HG03060 (cell line): ENCODE measurements around the gene FAM181A.

Experiments
- ATAC-seq: cut with Tn5 transposase; IDR thresholded peaks from one replicate; pipeline ENCODE4 v1.9.1; 2021; ENCODE audit warnings: low read depth, moderate number of reproducible peaks; ENCODE audit not compliant: unreplicated experiment

FAM181A gene

DNA sequence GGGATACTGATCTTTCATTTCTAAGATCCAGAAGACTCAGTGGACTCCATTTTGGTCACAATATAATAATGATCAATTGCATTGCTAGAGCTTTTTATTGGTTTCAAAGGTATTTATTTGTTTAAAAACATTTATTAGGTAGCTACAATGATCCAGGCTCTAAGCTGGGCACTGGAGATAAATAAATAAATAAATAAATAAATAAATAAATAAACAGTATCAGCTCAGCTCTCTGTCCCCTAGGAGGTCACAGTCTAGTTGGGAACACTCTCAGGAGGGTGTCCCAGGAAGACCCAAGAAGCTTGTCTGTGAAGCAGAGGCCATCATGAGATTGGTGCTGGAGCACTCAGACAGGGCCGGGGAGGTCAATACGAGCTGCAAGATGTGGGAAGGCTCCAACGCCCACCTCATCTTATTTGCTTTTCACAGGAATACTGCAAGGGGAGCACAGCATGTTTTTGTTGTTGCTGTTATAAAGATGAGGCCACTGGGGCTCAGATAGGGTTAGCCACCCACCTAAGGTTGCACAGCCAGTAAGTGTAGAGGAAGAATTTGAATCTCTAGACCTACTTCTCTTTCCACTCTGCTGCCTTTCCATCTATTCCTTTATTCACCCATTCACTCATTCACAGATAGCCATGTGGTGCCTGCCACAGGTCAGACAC is 33.8 kb downstream of the FAM181A start:
- ATAC-seq, result no peak

- ATAC-seq, result no peak
Observed at GRCh38 chr14:93961620-93962019, 34.5 kb downstream of the FAM181A start.

DNA sequence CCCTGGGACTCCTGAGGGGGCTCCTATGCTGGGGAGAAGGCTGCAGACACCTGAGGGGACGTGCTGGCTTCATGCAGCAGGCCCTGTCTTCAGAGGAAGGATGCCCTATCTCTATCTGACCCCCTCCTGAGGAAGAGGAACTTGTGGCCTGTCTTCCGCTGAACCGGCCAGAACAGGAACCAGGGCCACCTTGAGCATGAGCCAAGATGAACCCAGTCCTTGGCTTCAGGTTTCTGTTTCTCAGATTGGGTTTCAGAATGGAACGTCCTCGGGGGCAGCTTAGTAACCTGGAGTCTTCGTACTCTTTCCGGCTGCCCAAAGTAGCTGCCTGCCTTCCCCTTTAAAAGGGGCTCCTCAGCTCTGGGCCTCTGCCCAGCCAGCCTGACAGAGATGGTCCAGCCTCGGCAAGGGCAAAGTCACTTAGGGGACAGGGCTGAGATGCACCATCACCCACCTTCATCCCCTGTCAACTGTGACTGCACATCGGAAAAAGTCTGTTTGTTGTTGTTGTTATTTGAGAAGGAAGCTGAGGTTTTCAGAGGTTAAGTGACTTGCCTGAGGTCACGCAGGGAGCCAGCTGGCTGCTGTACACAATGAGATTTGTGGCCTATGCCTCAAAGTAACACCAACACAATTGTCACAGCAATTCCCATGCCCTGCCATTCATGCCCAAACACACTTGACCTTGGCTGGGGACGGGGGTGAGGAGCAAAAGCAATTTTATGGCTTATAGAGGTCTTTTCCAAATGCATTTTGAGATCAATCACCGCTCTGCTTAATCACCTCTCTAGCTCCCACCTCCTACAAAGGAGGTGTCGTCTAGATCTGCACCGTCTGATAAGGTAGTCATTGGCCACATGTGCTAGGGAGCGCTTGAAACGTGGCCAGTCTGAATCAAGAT is 35.8 kb downstream of the FAM181A start:
- peak; percentile 42 for ATAC-seq

DNA sequence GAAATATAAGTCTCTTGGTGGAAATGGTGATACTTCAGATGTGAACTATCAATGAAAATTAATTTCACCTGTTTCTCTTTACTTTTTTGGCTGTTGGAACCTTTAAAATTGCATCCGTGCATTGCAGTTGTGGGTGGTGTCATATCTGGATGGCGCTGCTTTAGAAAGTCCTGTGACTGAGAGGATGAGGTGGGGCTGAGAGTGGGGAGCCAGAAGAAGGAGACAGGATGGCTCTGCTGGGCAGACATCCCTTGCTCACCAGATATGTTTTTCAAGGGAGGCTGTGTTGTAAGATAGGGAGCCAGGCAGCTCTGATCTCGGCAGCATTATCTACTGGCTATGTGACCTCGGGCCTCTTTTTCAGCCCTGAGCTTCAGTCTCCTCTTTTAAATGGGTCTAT is 36.5 kb downstream of the FAM181A start:
- ATAC-seq, result no peak

DNA sequence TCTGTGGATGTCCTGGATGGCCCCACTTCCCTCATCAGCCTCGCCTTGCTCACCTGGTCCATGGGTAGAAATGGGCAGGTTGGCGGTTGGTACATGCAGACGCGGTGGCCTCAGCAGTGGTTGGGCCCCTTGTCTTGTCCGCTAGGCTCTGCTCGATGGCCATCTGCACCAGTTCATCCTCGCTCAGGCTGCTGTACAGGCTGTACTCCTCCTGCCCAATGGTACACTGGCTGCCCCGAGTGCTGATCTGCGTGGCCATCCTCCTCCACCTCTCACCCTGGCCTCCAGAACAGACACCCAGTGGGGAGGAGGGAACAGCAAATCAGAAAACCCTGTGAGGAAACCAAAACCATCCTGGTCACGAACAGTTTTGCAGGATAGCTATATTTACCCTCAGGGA is 37.1 kb downstream of the FAM181A start:
- ATAC-seq, result no peak

DNA sequence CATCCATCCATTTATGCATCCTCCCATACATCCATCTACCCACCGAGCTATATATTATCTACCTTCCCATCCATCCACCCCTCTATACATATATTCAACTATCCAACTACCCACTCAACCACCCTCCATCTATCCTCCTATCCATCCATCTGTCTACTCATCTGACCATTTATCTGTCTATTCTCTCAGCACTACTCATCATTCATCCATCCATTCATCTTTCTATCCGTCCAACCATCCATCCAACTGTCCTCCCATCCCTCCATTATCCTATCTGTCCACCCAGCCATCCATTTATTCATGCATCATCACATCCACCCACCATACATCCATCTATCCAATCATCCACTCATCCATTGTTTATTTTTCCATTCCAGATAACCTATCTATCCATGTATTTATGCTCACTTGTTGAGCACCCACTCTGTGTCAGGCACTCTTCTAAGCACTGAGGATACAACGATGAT is 37.7 kb downstream of the FAM181A start:
- no peak for ATAC-seq

GRCh38 chr14:93965287-93965821 is 38.2 kb downstream of the FAM181A start:
- no peak for ATAC-seq

DNA sequence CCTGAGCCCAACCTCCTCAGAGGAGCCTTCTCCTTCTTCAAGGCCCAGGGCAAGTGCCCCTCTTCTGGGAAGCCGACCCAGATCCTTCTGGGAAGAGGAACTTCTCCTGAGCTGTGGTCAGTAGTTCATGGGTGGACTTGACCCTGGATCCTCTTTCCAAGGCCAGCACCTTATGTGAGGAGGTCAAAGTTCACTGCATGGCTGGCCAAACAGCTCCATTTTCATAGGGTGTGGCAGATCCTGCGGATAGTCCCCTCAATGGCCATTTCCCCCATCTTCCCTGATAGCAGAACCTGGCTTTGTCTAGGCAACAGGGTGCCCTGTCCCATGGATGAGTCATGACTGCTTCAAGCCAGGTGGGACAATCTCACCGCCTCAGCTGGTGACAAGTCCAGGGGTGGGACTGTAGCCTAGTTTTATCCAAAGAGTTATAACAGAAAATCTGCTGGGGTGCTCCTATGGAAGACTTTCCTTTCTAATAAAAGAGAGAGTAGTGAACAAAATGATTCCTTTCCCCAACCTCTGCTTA is 38.9 kb downstream of the FAM181A start:
- ATAC-seq, result no peak

DNA sequence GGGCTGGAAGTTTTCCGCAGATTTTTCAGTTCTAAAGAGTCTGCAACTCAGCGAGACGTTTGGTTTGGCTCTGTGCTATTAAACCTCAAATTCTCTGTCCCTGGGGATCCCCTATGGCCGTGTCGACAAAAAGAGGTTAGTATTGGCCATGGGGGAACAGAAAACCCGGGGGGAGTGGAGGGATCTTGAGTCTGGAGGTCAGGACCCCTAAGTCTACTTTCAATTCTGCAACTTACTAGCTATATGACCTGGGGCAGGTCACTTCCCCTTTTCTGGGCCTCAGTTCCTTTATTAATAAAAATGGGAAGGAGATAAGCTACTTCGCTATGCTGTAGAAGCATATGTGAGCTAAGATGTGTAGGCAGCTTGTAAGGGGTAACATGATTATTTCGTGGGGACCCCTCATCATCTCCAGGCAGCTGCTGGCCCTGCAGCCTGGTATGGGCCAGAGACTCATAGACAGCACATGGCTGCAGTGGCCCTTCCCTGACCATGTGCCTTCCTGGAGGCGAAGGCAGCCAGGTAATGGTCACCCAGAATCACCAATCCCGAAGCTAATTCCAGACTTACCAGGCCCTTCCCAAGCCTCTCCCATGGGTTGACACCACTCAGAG is 40.6 kb downstream of the FAM181A start:
- ATAC-seq, result peak; percentile 23

DNA sequence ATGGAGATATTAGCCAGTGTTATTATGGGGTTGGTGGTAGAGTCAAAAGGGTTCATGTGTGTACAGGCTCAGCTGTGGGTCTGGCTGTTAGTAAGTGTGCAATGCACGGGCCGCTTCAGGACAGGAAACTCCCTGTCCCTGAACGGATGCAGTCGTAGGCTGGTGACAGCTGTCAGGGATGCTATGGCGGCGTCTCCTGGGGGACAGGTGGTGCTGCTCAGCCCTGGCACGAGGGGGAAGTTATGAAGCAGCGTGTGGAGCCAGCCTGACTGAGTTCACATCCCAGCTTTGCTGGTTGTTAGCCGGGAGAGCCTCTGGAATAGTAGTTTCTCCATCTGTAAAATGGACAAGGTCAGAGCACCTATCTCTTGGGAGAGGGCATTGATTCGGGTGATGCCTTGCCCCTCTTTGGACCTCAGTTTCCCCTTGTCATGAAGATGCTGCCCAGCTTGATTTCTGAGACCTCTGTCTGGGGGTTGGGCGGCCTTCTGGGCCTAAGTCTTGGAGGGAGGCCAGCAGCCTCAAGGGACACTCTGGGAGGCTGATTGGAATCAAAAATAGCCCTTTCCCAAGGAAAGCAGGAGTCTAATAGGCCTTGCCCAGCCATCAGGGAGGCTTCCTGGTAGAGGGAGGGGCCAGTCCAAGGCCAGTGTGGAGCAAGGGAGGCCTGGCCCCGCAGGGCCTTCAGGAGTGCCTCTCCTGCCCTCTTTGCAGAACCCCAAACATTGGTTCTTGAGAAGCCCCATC is 42.1 kb downstream of the FAM181A start:
- no peak for ATAC-seq

DNA sequence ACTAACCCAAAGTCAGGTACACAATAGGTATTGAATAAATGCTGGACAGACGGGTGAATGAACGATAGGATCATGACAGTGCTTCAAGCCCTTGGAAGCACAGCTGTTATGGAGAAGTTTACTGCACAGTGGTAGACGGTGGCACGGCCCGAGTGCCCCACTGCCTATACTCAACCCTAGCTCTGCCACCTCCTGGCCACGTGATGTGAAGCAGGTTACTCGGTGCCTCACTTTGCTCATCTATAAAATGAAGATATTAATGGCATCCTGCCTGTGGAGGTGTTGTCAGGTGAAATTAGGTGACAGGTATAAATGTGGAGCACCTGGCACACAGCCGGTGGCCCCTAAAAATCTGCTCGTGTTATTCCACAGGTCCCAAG is 43.4 kb downstream of the FAM181A start:
- ATAC-seq, result no peak

DNA sequence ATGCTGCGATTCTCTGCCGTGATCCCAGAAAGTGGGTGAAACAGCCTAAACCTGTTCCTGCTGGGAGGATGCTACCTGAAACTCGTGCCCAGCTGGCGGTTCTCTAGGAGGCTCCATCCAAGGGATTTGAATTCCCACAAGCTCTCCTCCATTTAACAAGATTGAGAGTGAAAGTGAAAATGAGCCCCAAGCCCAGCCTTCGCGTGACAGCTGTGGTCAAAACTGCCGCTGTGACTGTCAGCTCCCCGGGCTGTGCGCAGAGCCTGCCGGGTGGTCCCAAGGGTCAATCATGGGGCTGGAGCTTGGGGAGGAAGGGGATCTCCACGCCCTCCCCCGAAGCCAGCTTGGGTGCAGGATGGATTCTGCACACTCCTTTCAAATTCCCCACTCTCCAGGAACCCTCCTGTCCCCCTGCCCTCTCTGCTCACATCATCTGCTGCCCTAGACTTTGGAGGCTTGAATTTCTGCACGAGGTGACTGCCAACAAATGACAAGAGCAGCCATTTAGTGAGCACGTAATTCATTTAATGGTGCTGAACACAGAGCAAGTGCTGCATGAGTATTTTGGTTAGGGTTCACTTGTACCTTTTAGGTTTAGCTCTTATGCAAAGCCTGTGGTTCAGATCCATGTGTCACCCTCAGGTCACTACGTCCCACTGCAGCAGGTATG is 44.0 kb downstream of the FAM181A start:
- no peak for ATAC-seq

DNA sequence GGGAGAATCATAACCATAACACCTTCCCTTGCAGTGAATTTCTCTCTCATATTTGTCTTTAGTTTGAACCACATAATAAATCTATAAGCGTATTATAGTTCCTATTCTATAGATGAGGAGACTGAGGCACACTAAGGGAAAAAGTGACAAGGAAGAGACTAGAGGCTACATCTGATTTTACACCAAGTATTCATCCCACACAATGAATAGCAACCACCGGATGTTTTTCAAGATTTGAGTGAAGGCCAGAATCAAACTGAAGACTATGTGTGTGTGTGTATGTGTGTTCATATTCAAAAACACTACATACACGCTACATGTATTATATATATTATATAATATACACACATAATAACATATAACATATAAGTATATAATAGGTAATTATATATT is 44.5 kb downstream of the FAM181A start:
- no peak for ATAC-seq

DNA sequence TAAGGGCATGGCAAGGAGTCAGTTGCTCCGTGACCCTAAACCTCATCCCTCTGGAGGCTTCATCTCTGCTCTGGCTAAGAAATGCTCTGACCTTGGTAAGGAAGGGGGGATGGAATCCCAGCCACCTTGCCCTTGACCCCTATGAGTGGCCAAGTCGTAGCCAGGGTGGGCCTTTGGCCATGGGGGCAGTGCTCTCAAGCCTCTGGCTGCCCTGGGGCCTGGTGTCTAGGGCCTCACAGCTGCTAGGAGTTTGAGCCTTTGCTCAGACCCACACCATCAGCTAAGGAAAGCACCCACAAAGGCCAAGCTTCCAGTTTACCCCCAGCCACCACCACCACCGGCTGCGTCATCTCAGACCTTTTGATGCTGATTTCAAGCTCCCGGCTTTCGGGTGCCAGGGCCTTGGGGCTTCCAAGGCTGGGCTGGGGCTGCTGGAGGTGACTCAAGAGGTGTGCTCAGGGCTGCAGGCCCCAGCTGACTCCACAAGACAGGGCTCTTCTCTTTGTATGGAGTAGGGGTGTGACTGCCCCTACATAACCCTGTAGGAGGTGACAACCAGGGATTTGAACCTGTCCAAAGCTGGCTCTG is 45.6 kb downstream of the FAM181A start:
- no peak for ATAC-seq

GRCh38 chr14:93973607-93974006 is 46.5 kb downstream of the FAM181A start:
- ATAC-seq, result no peak

GRCh38 chr14:93974299-93974698 is 47.2 kb downstream of the FAM181A start:
- ATAC-seq, result no peak

- ATAC-seq, result no peak
Observed at GRCh38 chr14:93974833-93975232, 47.7 kb downstream of the FAM181A start.

DNA sequence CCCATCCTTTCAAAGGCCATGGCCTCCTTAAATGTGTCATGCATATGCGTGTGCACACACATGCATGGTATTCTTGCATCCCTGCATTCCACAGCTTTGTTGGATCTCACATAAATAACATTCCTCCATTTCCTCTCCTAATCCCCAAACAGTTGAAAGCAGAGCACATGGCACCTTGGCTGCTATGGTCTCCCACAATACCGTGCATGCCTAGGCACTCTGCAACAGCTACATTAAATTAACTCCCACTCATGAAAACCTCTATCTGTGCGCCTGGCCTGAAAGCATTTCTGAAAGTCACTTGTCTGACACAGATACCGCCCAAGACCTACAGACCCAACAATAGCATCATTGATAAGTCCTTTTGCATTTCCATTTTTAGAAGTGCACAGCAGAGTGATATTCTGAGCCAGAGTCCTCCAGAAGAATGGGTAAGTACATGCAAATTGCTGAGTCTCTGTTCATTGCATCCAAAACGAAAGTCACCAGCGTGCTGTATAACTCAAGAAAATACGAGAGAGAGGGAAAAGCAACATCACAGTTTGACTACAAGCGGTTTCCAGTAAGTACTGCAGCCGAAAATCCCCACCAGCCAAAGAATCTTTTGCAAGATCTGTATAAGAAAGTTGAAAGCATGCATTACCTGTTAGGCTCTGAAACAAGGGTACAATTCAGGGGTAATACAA is 48.8 kb downstream of the FAM181A start:
- peak; percentile 53 for ATAC-seq
